Measurements from ENCODE around the gene RAPGEF1.

Gene RAPGEF1, protein sequence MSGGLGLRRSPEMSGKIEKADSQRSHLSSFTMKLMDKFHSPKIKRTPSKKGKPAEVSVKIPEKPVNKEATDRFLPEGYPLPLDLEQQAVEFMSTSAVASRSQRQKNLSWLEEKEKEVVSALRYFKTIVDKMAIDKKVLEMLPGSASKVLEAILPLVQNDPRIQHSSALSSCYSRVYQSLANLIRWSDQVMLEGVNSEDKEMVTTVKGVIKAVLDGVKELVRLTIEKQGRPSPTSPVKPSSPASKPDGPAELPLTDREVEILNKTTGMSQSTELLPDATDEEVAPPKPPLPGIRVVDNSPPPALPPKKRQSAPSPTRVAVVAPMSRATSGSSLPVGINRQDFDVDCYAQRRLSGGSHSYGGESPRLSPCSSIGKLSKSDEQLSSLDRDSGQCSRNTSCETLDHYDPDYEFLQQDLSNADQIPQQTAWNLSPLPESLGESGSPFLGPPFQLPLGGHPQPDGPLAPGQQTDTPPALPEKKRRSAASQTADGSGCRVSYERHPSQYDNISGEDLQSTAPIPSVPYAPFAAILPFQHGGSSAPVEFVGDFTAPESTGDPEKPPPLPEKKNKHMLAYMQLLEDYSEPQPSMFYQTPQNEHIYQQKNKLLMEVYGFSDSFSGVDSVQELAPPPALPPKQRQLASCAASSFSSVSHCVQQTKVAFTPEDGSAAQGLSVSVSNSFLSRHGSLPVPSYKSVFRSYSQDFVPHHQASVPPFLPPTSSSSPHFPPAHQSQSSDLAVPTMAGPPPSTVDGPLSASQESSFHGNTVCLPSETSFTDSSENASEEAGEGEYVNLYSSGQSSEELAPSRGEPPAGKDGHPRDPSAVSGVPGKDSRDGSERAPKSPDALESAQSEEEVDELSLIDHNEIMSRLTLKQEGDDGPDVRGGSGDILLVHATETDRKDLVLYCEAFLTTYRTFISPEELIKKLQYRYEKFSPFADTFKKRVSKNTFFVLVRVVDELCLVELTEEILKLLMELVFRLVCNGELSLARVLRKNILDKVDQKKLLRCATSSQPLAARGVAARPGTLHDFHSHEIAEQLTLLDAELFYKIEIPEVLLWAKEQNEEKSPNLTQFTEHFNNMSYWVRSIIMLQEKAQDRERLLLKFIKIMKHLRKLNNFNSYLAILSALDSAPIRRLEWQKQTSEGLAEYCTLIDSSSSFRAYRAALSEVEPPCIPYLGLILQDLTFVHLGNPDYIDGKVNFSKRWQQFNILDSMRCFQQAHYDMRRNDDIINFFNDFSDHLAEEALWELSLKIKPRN (N-terminal part only)

GRCh38 chr9:131739959-131740648 lies at the start of gene RAPGEF1:
Gene RAPGEF1, minus strand, starts transcription at chr9:131740076. Its CDS starts 246 bp downstream, at chr9:131739830.
- TF ChIP-seq GATA1 (IDR thresholded peaks at IDR 0.05; ENCODE audit: low read depth, low read length) (no peak), POLR2A (IDR thresholded peaks at IDR 0.05; ENCODE audit: low read length) (no peak)
- DNase-seq = peak; percentile 75 to 89

DNA sequence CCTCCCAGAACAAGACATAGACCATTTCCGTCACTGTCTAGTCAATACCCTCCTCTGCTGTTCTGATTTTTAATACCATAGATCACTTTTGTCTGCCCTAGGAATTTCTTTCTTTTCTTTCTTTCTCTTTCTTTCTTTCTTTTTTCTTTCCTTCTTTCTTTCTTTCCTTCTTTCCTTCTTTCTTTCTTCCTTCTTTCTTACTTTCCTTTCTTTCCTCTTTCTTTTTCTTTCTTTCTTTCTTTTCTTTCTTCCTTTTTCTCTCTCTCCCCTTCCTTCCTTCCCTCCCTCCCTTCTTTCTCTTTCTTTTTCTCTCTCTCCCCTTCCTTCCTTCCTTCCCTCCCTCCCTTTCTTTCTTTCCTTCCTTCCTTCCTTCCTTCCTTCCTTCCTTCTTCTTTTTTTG lies 49.0 kb upstream of the RAPGEF1 start:
- DNase-seq = no peak
- TF ChIP-seq POLR2A (IDR thresholded peaks at IDR 0.05; ENCODE audit: low read length) (no peak), GATA1 (IDR thresholded peaks at IDR 0.05; ENCODE audit: low read depth, low read length) (no peak)

- DNase-seq = no peak
- no peak for TF ChIP-seq POLR2A (IDR thresholded peaks at IDR 0.05; ENCODE audit: low read length)
Observed at GRCh38 chr9:131787838-131788237, 48.0 kb upstream of the RAPGEF1 start.

- no peak for TF ChIP-seq POLR2A (IDR thresholded peaks at IDR 0.05; ENCODE audit: low read length)
- TF ChIP-seq GATA1 (IDR thresholded peaks at IDR 0.05; ENCODE audit: low read depth, low read length) = no peak
- no peak for DNase-seq
Observed at GRCh38 chr9:131784748-131785501, 45.0 kb upstream of the RAPGEF1 start.

DNA sequence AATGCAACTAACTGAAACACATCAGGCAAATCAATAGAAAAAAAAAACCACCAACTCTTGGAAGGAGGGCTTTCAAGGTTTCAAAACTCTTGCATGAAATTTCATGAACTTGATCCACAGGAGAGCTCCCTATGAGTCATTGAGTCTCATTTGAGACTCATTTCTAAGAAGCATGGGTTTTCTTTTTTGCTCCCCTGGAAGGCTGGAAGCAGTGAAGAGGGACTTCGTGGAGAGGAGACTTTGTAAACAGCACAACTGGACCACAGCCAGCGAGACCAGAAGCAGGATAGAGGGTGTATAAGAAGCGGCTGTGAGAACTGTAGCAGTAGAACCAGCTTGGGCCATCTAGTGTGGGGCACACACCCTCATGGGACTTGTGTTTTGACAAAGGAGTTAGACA lies 41.2 kb upstream of the RAPGEF1 start:
- no peak for DNase-seq
- no peak for TF ChIP-seq GATA1 (IDR thresholded peaks at IDR 0.05; ENCODE audit: low read depth, low read length)
- no peak for TF ChIP-seq POLR2A (IDR thresholded peaks at IDR 0.05; ENCODE audit: low read length)

DNA sequence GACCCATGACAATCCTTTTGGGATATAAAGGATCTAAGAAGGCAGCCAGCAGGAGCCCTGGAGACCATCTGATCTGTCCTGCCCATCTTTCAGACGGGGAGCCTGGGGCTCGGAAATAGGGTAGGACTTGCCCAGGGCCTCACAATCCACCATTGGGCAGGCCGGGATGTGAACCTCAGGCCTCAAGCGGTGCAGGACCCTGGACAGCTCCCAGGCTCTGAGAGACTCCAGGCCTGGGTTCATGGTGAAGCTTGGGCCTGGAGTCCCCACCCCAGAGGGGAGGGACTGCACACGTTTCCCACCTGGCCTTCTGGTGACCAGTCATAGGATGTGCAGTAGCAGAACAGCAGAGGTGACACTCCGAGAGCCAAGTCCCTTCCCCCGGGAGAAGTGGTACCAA lies 36.6 kb upstream of the RAPGEF1 start:
- TF ChIP-seq GATA1 (IDR thresholded peaks at IDR 0.05; ENCODE audit: low read depth, low read length) (no peak), POLR2A (IDR thresholded peaks at IDR 0.05; ENCODE audit: low read length) (no peak)
- DNase-seq = peak; percentile 44 to 59

- no peak for DNase-seq
- TF ChIP-seq GATA1 (IDR thresholded peaks at IDR 0.05; ENCODE audit: low read depth, low read length) (no peak), POLR2A (IDR thresholded peaks at IDR 0.05; ENCODE audit: low read length) (no peak)
Observed at GRCh38 chr9:131776036-131776435, 36.2 kb upstream of the RAPGEF1 start.

- no peak for TF ChIP-seq POLR2A (IDR thresholded peaks at IDR 0.05; ENCODE audit: low read length)
- TF ChIP-seq GATA1 (IDR thresholded peaks at IDR 0.05; ENCODE audit: low read depth, low read length) = no peak
Observed at GRCh38 chr9:131774636-131775035, 34.8 kb upstream of the RAPGEF1 start.

GRCh38 chr9:131773911-131774379 lies 34.1 kb upstream of the RAPGEF1 start:
- no peak for TF ChIP-seq POLR2A (IDR thresholded peaks at IDR 0.05; ENCODE audit: low read length)
- TF ChIP-seq GATA1 (IDR thresholded peaks at IDR 0.05; ENCODE audit: low read depth, low read length) = no peak
- peak; percentile 50 to 63 for DNase-seq

More at GRCh38 chr9:131774636-131775035, 34.8 kb upstream of the RAPGEF1 start:
- DNase-seq = no peak

- DNase-seq = no peak
- TF ChIP-seq POLR2A (IDR thresholded peaks at IDR 0.05; ENCODE audit: low read length) (no peak), GATA1 (IDR thresholded peaks at IDR 0.05; ENCODE audit: low read depth, low read length) (no peak)
Observed at GRCh38 chr9:131772940-131773339, 33.1 kb upstream of the RAPGEF1 start.

DNA sequence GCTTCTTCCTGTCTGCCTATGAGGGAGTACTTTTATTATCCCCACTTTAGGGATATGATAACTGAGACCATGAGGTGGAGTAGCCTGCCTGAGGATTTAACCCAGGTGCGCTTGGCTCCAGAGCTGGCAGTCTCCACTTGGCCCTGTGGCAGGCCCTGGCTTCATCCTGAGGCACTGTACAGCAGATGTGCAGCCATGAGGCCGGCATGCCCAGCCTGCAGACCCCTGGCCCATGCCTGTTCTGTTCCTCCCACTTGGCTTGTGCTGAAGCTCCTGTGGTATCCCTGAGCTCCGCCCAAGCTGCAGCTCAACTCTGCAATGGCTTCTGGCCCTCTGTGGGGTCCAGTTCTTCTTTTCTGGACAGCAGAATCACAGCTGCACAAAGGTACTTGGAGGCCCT lies 31.8 kb upstream of the RAPGEF1 start:
- DNase-seq = no peak
- TF ChIP-seq POLR2A (IDR thresholded peaks at IDR 0.05; ENCODE audit: low read length) (no peak), GATA1 (IDR thresholded peaks at IDR 0.05; ENCODE audit: low read depth, low read length) (no peak)

- TF ChIP-seq POLR2A (IDR thresholded peaks at IDR 0.05; ENCODE audit: low read length) = no peak
- TF ChIP-seq GATA1 (IDR thresholded peaks at IDR 0.05; ENCODE audit: low read depth, low read length) = no peak
- no peak for DNase-seq
Observed at GRCh38 chr9:131769361-131769760, 29.5 kb upstream of the RAPGEF1 start.
